Measurements from ENCODE around the gene CROT.

CROT gene

GRCh38 chr7:87404674-87405073 is 59.2 kb downstream of the CROT start:
- H3K4me1 ChIP-seq (ENCODE audit: control insufficient read depth in 2 of 2, insufficient read depth in 2 of 2, low read length in 2 of 2) = no peaks in the 10 kb centered on the region
- no peaks in the 10 kb centered on the region for H3K9me3 ChIP-seq (ENCODE audit: control insufficient read depth in 2 of 2, low read length in 2 of 2)
- H3K27ac ChIP-seq (ENCODE audit: low read depth in 2 of 2, low read length in 2 of 2) = no peak overlapping the region
- no peak overlapping the region for H3K4me3 ChIP-seq (ENCODE audit: low read length in 2 of 2)
- no peaks in the 10 kb centered on the region for H3K27me3 ChIP-seq (ENCODE audit: control insufficient read depth in 2 of 2, insufficient read depth in 2 of 2, low read length in 2 of 2)
- no peak overlapping the region for H3K9ac ChIP-seq (ENCODE audit: low read depth in 1 of 2, low read length in 2 of 2)
- no peaks in the 10 kb centered on the region for H3K36me3 ChIP-seq (ENCODE audit: control insufficient read depth in 2 of 2, insufficient read depth in 2 of 2, low read length in 2 of 2)

GRCh38 chr7:87411186-87411585 is 65.7 kb downstream of the CROT start:
- peaks cover 0 to 2% of the 10 kb centered on the region in 2 donors for H3K4me1 ChIP-seq (ENCODE audit: control insufficient read depth in 2 of 2, insufficient read depth in 2 of 2, low read length in 2 of 2)
- no peak overlapping the region for H3K27ac ChIP-seq (ENCODE audit: low read depth in 2 of 2, low read length in 2 of 2)
- no peaks in the 10 kb centered on the region for H3K36me3 ChIP-seq (ENCODE audit: control insufficient read depth in 2 of 2, insufficient read depth in 2 of 2, low read length in 2 of 2)
- H3K27me3 ChIP-seq (ENCODE audit: control insufficient read depth in 2 of 2, insufficient read depth in 2 of 2, low read length in 2 of 2) = no peaks in the 10 kb centered on the region
- no peak overlapping the region for H3K4me3 ChIP-seq (ENCODE audit: low read length in 2 of 2)
- no peak overlapping the region for H3K9ac ChIP-seq (ENCODE audit: low read depth in 1 of 2, low read length in 2 of 2)
- H3K9me3 ChIP-seq (ENCODE audit: control insufficient read depth in 2 of 2, low read length in 2 of 2) = no peaks in the 10 kb centered on the region

- H3K27me3 ChIP-seq (ENCODE audit: control insufficient read depth in 2 of 2, insufficient read depth in 2 of 2, low read length in 2 of 2) = no peaks in the 10 kb centered on the region
- no peak overlapping the region for H3K27ac ChIP-seq (ENCODE audit: low read depth in 2 of 2, low read length in 2 of 2)
- H3K9me3 ChIP-seq (ENCODE audit: control insufficient read depth in 2 of 2, low read length in 2 of 2) = no peaks in the 10 kb centered on the region
- no peaks in the 10 kb centered on the region for H3K36me3 ChIP-seq (ENCODE audit: control insufficient read depth in 2 of 2, insufficient read depth in 2 of 2, low read length in 2 of 2)
- H3K9ac ChIP-seq (ENCODE audit: low read depth in 1 of 2, low read length in 2 of 2) = no peak overlapping the region
- no peak overlapping the region for H3K4me3 ChIP-seq (ENCODE audit: low read length in 2 of 2)
- H3K4me1 ChIP-seq (ENCODE audit: control insufficient read depth in 2 of 2, insufficient read depth in 2 of 2, low read length in 2 of 2) = peaks cover 0 to 3% of the 10 kb centered on the region in 2 donors
Measured at GRCh38 chr7:87413029-87413428, 67.6 kb downstream of the CROT start.

- Histone ChIP-seq H3K27ac (ENCODE audit: low read depth in 2 of 2, low read length in 2 of 2) (no peak overlapping the region), H3K4me3 (ENCODE audit: low read length in 2 of 2) (no peak overlapping the region), H3K9me3 (ENCODE audit: control insufficient read depth in 2 of 2, low read length in 2 of 2) (no peaks in the 10 kb centered on the region), H3K36me3 (ENCODE audit: control insufficient read depth in 2 of 2, insufficient read depth in 2 of 2, low read length in 2 of 2) (no peaks in the 10 kb centered on the region), H3K27me3 (ENCODE audit: control insufficient read depth in 2 of 2, insufficient read depth in 2 of 2, low read length in 2 of 2) (no peaks in the 10 kb centered on the region), H3K9ac (ENCODE audit: low read depth in 1 of 2, low read length in 2 of 2) (no peak overlapping the region), H3K4me1 (ENCODE audit: control insufficient read depth in 2 of 2, insufficient read depth in 2 of 2, low read length in 2 of 2) (peaks cover 0 to 3% of the 10 kb centered on the region in 2 donors)
Measured at GRCh38 chr7:87413951-87414793, 68.7 kb downstream of the CROT start.

GRCh38 chr7:87414794-87415188 is 69.3 kb downstream of the CROT start:
- Histone ChIP-seq H3K4me3 (ENCODE audit: low read length in 2 of 2) (no peak overlapping the region), H3K27me3 (ENCODE audit: control insufficient read depth in 2 of 2, insufficient read depth in 2 of 2, low read length in 2 of 2) (no peaks in the 10 kb centered on the region), H3K9me3 (ENCODE audit: control insufficient read depth in 2 of 2, low read length in 2 of 2) (no peaks in the 10 kb centered on the region), H3K9ac (ENCODE audit: low read depth in 1 of 2, low read length in 2 of 2) (no peak overlapping the region), H3K4me1 (ENCODE audit: control insufficient read depth in 2 of 2, insufficient read depth in 2 of 2, low read length in 2 of 2) (peaks cover 0 to 3% of the 10 kb centered on the region in 2 donors), H3K36me3 (ENCODE audit: control insufficient read depth in 2 of 2, insufficient read depth in 2 of 2, low read length in 2 of 2) (no peaks in the 10 kb centered on the region), H3K27ac (ENCODE audit: low read depth in 2 of 2, low read length in 2 of 2) (no peak overlapping the region)

- no peaks in the 10 kb centered on the region for H3K9me3 ChIP-seq (ENCODE audit: control insufficient read depth in 2 of 2, low read length in 2 of 2)
- H3K27ac ChIP-seq (ENCODE audit: low read depth in 2 of 2, low read length in 2 of 2) = no peak overlapping the region
- no peak overlapping the region for H3K4me3 ChIP-seq (ENCODE audit: low read length in 2 of 2)
- no peaks in the 10 kb centered on the region for H3K27me3 ChIP-seq (ENCODE audit: control insufficient read depth in 2 of 2, insufficient read depth in 2 of 2, low read length in 2 of 2)
- no peaks in the 10 kb centered on the region for H3K36me3 ChIP-seq (ENCODE audit: control insufficient read depth in 2 of 2, insufficient read depth in 2 of 2, low read length in 2 of 2)
- H3K9ac ChIP-seq (ENCODE audit: low read depth in 1 of 2, low read length in 2 of 2) = no peak overlapping the region
- H3K4me1 ChIP-seq (ENCODE audit: control insufficient read depth in 2 of 2, insufficient read depth in 2 of 2, low read length in 2 of 2) = peaks cover 0 to 3% of the 10 kb centered on the region in 2 donors
Measured at GRCh38 chr7:87416682-87417587, 71.5 kb downstream of the CROT start.

- Histone ChIP-seq H3K9me3 (ENCODE audit: control insufficient read depth in 2 of 2, low read length in 2 of 2) (no peaks in the 10 kb centered on the region), H3K36me3 (ENCODE audit: control insufficient read depth in 2 of 2, insufficient read depth in 2 of 2, low read length in 2 of 2) (no peaks in the 10 kb centered on the region), H3K9ac (ENCODE audit: low read depth in 1 of 2, low read length in 2 of 2) (no peak overlapping the region), H3K27ac (ENCODE audit: low read depth in 2 of 2, low read length in 2 of 2) (no peak overlapping the region), H3K4me3 (ENCODE audit: low read length in 2 of 2) (no peak overlapping the region), H3K27me3 (ENCODE audit: control insufficient read depth in 2 of 2, insufficient read depth in 2 of 2, low read length in 2 of 2) (no peaks in the 10 kb centered on the region), H3K4me1 (ENCODE audit: control insufficient read depth in 2 of 2, insufficient read depth in 2 of 2, low read length in 2 of 2) (peaks cover 0 to 3% of the 10 kb centered on the region in 2 donors)
Measured at GRCh38 chr7:87420173-87420572, 74.7 kb downstream of the CROT start.

- Histone ChIP-seq H3K27me3 (ENCODE audit: control insufficient read depth in 2 of 2, insufficient read depth in 2 of 2, low read length in 2 of 2) (no peaks in the 10 kb centered on the region), H3K27ac (ENCODE audit: low read depth in 2 of 2, low read length in 2 of 2) (no peak overlapping the region), H3K4me1 (ENCODE audit: control insufficient read depth in 2 of 2, insufficient read depth in 2 of 2, low read length in 2 of 2) (no peaks in the 10 kb centered on the region), H3K36me3 (ENCODE audit: control insufficient read depth in 2 of 2, insufficient read depth in 2 of 2, low read length in 2 of 2) (no peaks in the 10 kb centered on the region), H3K9ac (ENCODE audit: low read depth in 1 of 2, low read length in 2 of 2) (no peak overlapping the region), H3K9me3 (ENCODE audit: control insufficient read depth in 2 of 2, low read length in 2 of 2) (no peaks in the 10 kb centered on the region), H3K4me3 (ENCODE audit: low read length in 2 of 2) (no peak overlapping the region)
Measured at GRCh38 chr7:87424075-87424474, 78.6 kb downstream of the CROT start.

- Histone ChIP-seq H3K4me1 (ENCODE audit: control insufficient read depth in 2 of 2, insufficient read depth in 2 of 2, low read length in 2 of 2) (no peaks in the 10 kb centered on the region), H3K9ac (ENCODE audit: low read depth in 1 of 2, low read length in 2 of 2) (no peak overlapping the region), H3K4me3 (ENCODE audit: low read length in 2 of 2) (no peak overlapping the region), H3K27ac (ENCODE audit: low read depth in 2 of 2, low read length in 2 of 2) (no peak overlapping the region), H3K27me3 (ENCODE audit: control insufficient read depth in 2 of 2, insufficient read depth in 2 of 2, low read length in 2 of 2) (no peaks in the 10 kb centered on the region), H3K36me3 (ENCODE audit: control insufficient read depth in 2 of 2, insufficient read depth in 2 of 2, low read length in 2 of 2) (no peaks in the 10 kb centered on the region), H3K9me3 (ENCODE audit: control insufficient read depth in 2 of 2, low read length in 2 of 2) (no peaks in the 10 kb centered on the region)
Measured at GRCh38 chr7:87426160-87426559, 80.7 kb downstream of the CROT start.

GRCh38 chr7:87427288-87427687 is 81.8 kb downstream of the CROT start:
- no peaks in the 10 kb centered on the region for H3K27me3 ChIP-seq (ENCODE audit: control insufficient read depth in 2 of 2, insufficient read depth in 2 of 2, low read length in 2 of 2)
- H3K9me3 ChIP-seq (ENCODE audit: control insufficient read depth in 2 of 2, low read length in 2 of 2) = no peaks in the 10 kb centered on the region
- no peaks in the 10 kb centered on the region for H3K36me3 ChIP-seq (ENCODE audit: control insufficient read depth in 2 of 2, insufficient read depth in 2 of 2, low read length in 2 of 2)
- no peaks in the 10 kb centered on the region for H3K4me1 ChIP-seq (ENCODE audit: control insufficient read depth in 2 of 2, insufficient read depth in 2 of 2, low read length in 2 of 2)
- no peak overlapping the region for H3K27ac ChIP-seq (ENCODE audit: low read depth in 2 of 2, low read length in 2 of 2)
- H3K9ac ChIP-seq (ENCODE audit: low read depth in 1 of 2, low read length in 2 of 2) = no peak overlapping the region
- H3K4me3 ChIP-seq (ENCODE audit: low read length in 2 of 2) = no peak overlapping the region
